Activated T-helper 9 cell treated with anti-CD3 and anti-CD28 coated beads, Interleukin-2, amount 50 U/mL, for 16 hours (primary cell): ENCODE measurements around the gene UBR1.
"Not testable (repeated sequence)": the region's sequence is repeated elsewhere in the genome, so short reads cannot be mapped to it uniquely, and the experiment has no call there.

Experiments
- DNase-seq: peaks from one replicate; pipeline ENCODE4 v3.0.0-alpha.2; 2020; ENCODE audit warnings: low read depth

UBR1 gene

GRCh38 chr15:43056696-43057095, 49.1 kb downstream of the UBR1 start:
- DNase-seq = no peak

GRCh38 chr15:43052860-43053259, 53.0 kb downstream of the UBR1 start:
- no peak for DNase-seq

- DNase-seq = no peak
These were observed 56.9 kb downstream of the UBR1 start for GRCh38 chr15:43048935-43049334.

- no peak for DNase-seq
These were observed 59.4 kb downstream of the UBR1 start for GRCh38 chr15:43046484-43046883.

- no peak for DNase-seq
These were observed 63.0 kb downstream of the UBR1 start for GRCh38 chr15:43042885-43043284.

GRCh38 chr15:43041085-43041484, 64.8 kb downstream of the UBR1 start:
- not testable (repeated sequence) for DNase-seq

GRCh38 chr15:43035240-43035639, 70.6 kb downstream of the UBR1 start:
- not testable (repeated sequence) for DNase-seq

- no peak for DNase-seq
These were observed 76.4 kb downstream of the UBR1 start for GRCh38 chr15:43029476-43029875.

GRCh38 chr15:43025150-43025549, 80.7 kb downstream of the UBR1 start:
- no peak for DNase-seq

GRCh38 chr15:43014671-43015070, 91.2 kb downstream of the UBR1 start:
- DNase-seq = not testable (repeated sequence)

- DNase-seq = no peak
These were observed 96.6 kb downstream of the UBR1 start for GRCh38 chr15:43009206-43009605.

GRCh38 chr15:43008150-43008549, 97.7 kb downstream of the UBR1 start:
- DNase-seq = no peak

- DNase-seq = no peak
These were observed 98.3 kb downstream of the UBR1 start for GRCh38 chr15:43007551-43007950.

- no peak for DNase-seq
These were observed 98.8 kb downstream of the UBR1 start for GRCh38 chr15:43006991-43007390.

- not testable (repeated sequence) for DNase-seq
These were observed 100.8 kb downstream of the UBR1 start for GRCh38 chr15:43004886-43005595.

GRCh38 chr15:42999201-42999779, 106.5 kb downstream of the UBR1 start:
- DNase-seq = no peak

- no peak for DNase-seq
These were observed 109.0 kb downstream of the UBR1 start for GRCh38 chr15:42996871-42997270.

- DNase-seq = no peak
These were observed 111.3 kb downstream of the UBR1 start for GRCh38 chr15:42994546-42994945.

GRCh38 chr15:42992626-42993025, 113.2 kb downstream of the UBR1 start:
- no peak for DNase-seq

GRCh38 chr15:42986693-42987342, 119.0 kb downstream of the UBR1 start:
- no peak for DNase-seq

- DNase-seq = no peak
These were observed 121.3 kb downstream of the UBR1 start for GRCh38 chr15:42984493-42985034.

- DNase-seq = not testable (repeated sequence)
These were observed 126.7 kb downstream of the UBR1 start for GRCh38 chr15:42979113-42979512.

GRCh38 chr15:42974202-42974862, 131.5 kb downstream of the UBR1 start:
- no peak for DNase-seq
